Stimulated activated effector memory CD8-positive, alpha-beta T cell treated with anti-CD3 and anti-CD28 coated beads, Interleukin-12 subunit alpha, Interleukin-12 subunit beta, amount 100 ng/mL, for 72 hours (primary cell): Measurements from ENCODE around the gene BBC3.

Source experiments
- ATAC-seq: fragments of 150-1000 bp; cut with Tn5 transposase; 2 replicates; pipeline ENCODE4 v1.10.0; 2021
- DNase-seq, 2 donors: peaks; one replicate each; pipeline ENCODE4 v3.0.0; 2021 to 2022; ENCODE audit warnings: low spot score in 2 of 2
- H3K27ac Mint-ChIP-seq: one replicate; pipeline ENCODE4 v1.8.0; 2022; ENCODE audit warnings: mild to moderate bottlenecking, mixed read lengths
- H3K36me3 Mint-ChIP-seq: one replicate; pipeline ENCODE4 v1.8.0; 2022; ENCODE audit warnings: mild to moderate bottlenecking, mixed read lengths
- H3K4me1 Mint-ChIP-seq: one replicate; pipeline ENCODE4 v1.8.0; 2022; ENCODE audit warnings: mixed read lengths
- H3K4me3 Mint-ChIP-seq: one replicate; pipeline ENCODE4 v1.8.0; 2022; ENCODE audit warnings: mild to moderate bottlenecking, mixed read lengths
- H3K9me3 Mint-ChIP-seq: one replicate; pipeline ENCODE4 v1.8.0; 2022; ENCODE audit warnings: mixed read lengths

The BBC3 gene

GRCh38 chr19:47228937-47229675 lies 1.9 kb downstream of the BBC3 start:
- Mint-ChIP-seq H3K36me3 (peaks cover 37% of the 10 kb centered on the region), H3K4me3 (no peak overlapping the region), H3K9me3 (no peaks in the 10 kb centered on the region), H3K27ac (no peak overlapping the region), H3K4me1 (peaks cover 32% of the 10 kb centered on the region)
- DNase-seq (peak; percentile 7 to 64), ATAC-seq (no peak)

- DNase-seq (peak; percentile 47 to 84), ATAC-seq (peak; percentile 38)
- Mint-ChIP-seq H3K4me1 (peaks cover 32% of the 10 kb centered on the region), H3K36me3 (peaks cover 43% of the 10 kb centered on the region), H3K4me3 (no peak overlapping the region), H3K9me3 (no peaks in the 10 kb centered on the region), H3K27ac (peak overlapping the region; percentile 96)
These were observed 2.6 kb downstream of the BBC3 start for GRCh38 chr19:47228168-47228936.

- peaks cover 26% of the 10 kb centered on the region for H3K4me1 Mint-ChIP-seq
- ATAC-seq: peak; percentile 3
- no peaks in the 10 kb centered on the region for H3K9me3 Mint-ChIP-seq
- peaks cover 44% of the 10 kb centered on the region for H3K36me3 Mint-ChIP-seq
- no peak overlapping the region for H3K4me3 Mint-ChIP-seq
- peak overlapping the region; percentile 96 for H3K27ac Mint-ChIP-seq
- peak; percentile 54 to 88 for DNase-seq
These were observed 3.4 kb downstream of the BBC3 start for GRCh38 chr19:47227352-47228167.

GRCh38 chr19:47226426-47227351 lies 4.3 kb downstream of the BBC3 start:
- Mint-ChIP-seq H3K27ac (peak overlapping the region; percentile 96), H3K4me1 (peaks cover 17% of the 10 kb centered on the region), H3K36me3 (peaks cover 49% of the 10 kb centered on the region), H3K4me3 (no peak overlapping the region), H3K9me3 (no peaks in the 10 kb centered on the region)
- DNase-seq: peak; percentile 53 to 85
- peak; percentile 20 for ATAC-seq

- Mint-ChIP-seq H3K4me3 (no peak overlapping the region), H3K9me3 (no peaks in the 10 kb centered on the region), H3K36me3 (peaks cover 53% of the 10 kb centered on the region), H3K4me1 (peaks cover 13% of the 10 kb centered on the region), H3K27ac (peak overlapping the region; percentile 96)
- peak; percentile 80 for ATAC-seq
- peak; percentile 90 to 95 for DNase-seq
These were observed 5.1 kb downstream of the BBC3 start for GRCh38 chr19:47225746-47226425.

GRCh38 chr19:47221890-47222289 lies 9.1 kb downstream of the BBC3 start:
- DNase-seq: no peak
- Mint-ChIP-seq H3K4me1 (peaks cover 6% of the 10 kb centered on the region), H3K9me3 (no peaks in the 10 kb centered on the region), H3K4me3 (no peak overlapping the region), H3K27ac (no peak overlapping the region), H3K36me3 (peaks cover 53% of the 10 kb centered on the region)
- no peak for ATAC-seq

GRCh38 chr19:47221080-47221841 lies 9.7 kb downstream of the BBC3 start:
- H3K9me3 Mint-ChIP-seq: no peaks in the 10 kb centered on the region
- peaks cover 6% of the 10 kb centered on the region for H3K4me1 Mint-ChIP-seq
- peaks cover 46% of the 10 kb centered on the region for H3K36me3 Mint-ChIP-seq
- H3K4me3 Mint-ChIP-seq: no peak overlapping the region
- DNase-seq (no peak), ATAC-seq (no peak)
- H3K27ac Mint-ChIP-seq: peak overlapping the region; percentile 71

GRCh38 chr19:47215581-47215980 lies 15.4 kb downstream of the BBC3 start:
- peaks cover 5% of the 10 kb centered on the region for H3K4me1 Mint-ChIP-seq
- H3K4me3 Mint-ChIP-seq: no peak overlapping the region
- DNase-seq (no peak), ATAC-seq (no peak)
- H3K9me3 Mint-ChIP-seq: no peaks in the 10 kb centered on the region
- peaks cover 22% of the 10 kb centered on the region for H3K36me3 Mint-ChIP-seq
- H3K27ac Mint-ChIP-seq: no peak overlapping the region

- ATAC-seq (peak; percentile 63), DNase-seq (peak; percentile 71 to 92)
- Mint-ChIP-seq H3K36me3 (peaks cover 63% of the 10 kb centered on the region), H3K4me1 (peaks cover 8% of the 10 kb centered on the region), H3K4me3 (no peak overlapping the region), H3K27ac (peak overlapping the region; percentile 88), H3K9me3 (no peaks in the 10 kb centered on the region)
These were observed 20.2 kb downstream of the BBC3 start for GRCh38 chr19:47210689-47211316.

- Mint-ChIP-seq H3K36me3 (peaks cover 70% of the 10 kb centered on the region), H3K4me3 (no peak overlapping the region), H3K4me1 (peaks cover 8% of the 10 kb centered on the region), H3K9me3 (no peaks in the 10 kb centered on the region), H3K27ac (peak overlapping the region; percentile 88)
- ATAC-seq (no peak), DNase-seq (no peak)
These were observed 20.9 kb downstream of the BBC3 start for GRCh38 chr19:47210180-47210490.

- Mint-ChIP-seq H3K36me3 (peaks cover 76% of the 10 kb centered on the region), H3K4me3 (no peak overlapping the region), H3K4me1 (peaks cover 8% of the 10 kb centered on the region), H3K9me3 (no peaks in the 10 kb centered on the region), H3K27ac (peak overlapping the region; percentile 52)
- no peak for ATAC-seq
- DNase-seq: no peak
These were observed 21.4 kb downstream of the BBC3 start for GRCh38 chr19:47209319-47210179.

- Mint-ChIP-seq H3K4me1 (peaks cover 7% of the 10 kb centered on the region), H3K9me3 (no peaks in the 10 kb centered on the region), H3K27ac (peak overlapping the region; percentile 42), H3K36me3 (peaks cover 97% of the 10 kb centered on the region), H3K4me3 (no peak overlapping the region)
- no peak for ATAC-seq
- DNase-seq: no peak
These were observed 27.7 kb downstream of the BBC3 start for GRCh38 chr19:47203254-47203653.
